Measurements from ENCODE around the gene ABCB8. TPM values are rescaled to one million over a fixed set of nuclear protein-coding genes. Genes with fewer than 3 reads are reported as not detected.

The ABCB8 gene
- total RNA-seq, 4 donors from 2014 or later = 25.5 to 39.4 (median 31.6) TPM

- DNase-seq (ENCODE audit: low spot score) = no peak
- ATAC-seq (ENCODE audit: low FRiP score) = no peak
- TF ChIP-seq, protein P1, sequence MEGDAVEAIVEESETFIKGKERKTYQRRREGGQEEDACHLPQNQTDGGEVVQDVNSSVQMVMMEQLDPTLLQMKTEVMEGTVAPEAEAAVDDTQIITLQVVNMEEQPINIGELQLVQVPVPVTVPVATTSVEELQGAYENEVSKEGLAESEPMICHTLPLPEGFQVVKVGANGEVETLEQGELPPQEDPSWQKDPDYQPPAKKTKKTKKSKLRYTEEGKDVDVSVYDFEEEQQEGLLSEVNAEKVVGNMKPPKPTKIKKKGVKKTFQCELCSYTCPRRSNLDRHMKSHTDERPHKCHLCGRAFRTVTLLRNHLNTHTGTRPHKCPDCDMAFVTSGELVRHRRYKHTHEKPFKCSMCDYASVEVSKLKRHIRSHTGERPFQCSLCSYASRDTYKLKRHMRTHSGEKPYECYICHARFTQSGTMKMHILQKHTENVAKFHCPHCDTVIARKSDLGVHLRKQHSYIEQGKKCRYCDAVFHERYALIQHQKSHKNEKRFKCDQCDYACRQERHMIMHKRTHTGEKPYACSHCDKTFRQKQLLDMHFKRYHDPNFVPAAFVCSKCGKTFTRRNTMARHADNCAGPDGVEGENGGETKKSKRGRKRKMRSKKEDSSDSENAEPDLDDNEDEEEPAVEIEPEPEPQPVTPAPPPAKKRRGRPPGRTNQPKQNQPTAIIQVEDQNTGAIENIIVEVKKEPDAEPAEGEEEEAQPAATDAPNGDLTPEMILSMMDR (IDR thresholded peaks at IDR 0.05) = no peak
Observed at GRCh38 chr7:151059367-151060112, 31.3 kb downstream of the ABCB8 start, which contains the start of gene SLC4A2. Gene SLC4A2, plus strand, starts transcription at chr7:151059589. Its CDS starts 2,399 bp downstream, at chr7:151061988.

DNA sequence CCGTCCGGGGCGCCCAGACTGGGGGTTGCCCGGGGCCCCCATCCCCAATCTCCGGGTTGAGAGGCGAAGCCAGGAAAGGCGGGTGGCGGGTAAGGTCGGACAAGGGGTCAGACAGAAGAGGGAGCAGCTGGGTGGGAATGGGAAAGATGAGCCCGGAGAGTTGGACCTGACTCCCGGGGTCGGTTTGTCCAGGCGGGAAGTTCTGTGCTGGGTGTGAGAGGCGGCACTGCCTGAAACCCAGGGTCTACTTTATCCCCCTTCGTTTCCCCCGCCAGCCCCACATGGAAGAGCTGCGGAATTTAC is 31.8 kb downstream of the ABCB8 start:
- TF ChIP-seq, protein P1 (IDR thresholded peaks at IDR 0.05) = no peak

GRCh38 chr7:151060416-151061212 is 32.4 kb downstream of the ABCB8 start:
- TF ChIP-seq, protein P1 (IDR thresholded peaks at IDR 0.05) = no peak
- ATAC-seq (ENCODE audit: low FRiP score) (no peak), DNase-seq (ENCODE audit: low spot score) (no peak)

More for the DNA sequence above, 31.8 kb downstream of the ABCB8 start:
- DNase-seq (ENCODE audit: low spot score) (no peak), ATAC-seq (ENCODE audit: low FRiP score) (no peak)

DNA sequence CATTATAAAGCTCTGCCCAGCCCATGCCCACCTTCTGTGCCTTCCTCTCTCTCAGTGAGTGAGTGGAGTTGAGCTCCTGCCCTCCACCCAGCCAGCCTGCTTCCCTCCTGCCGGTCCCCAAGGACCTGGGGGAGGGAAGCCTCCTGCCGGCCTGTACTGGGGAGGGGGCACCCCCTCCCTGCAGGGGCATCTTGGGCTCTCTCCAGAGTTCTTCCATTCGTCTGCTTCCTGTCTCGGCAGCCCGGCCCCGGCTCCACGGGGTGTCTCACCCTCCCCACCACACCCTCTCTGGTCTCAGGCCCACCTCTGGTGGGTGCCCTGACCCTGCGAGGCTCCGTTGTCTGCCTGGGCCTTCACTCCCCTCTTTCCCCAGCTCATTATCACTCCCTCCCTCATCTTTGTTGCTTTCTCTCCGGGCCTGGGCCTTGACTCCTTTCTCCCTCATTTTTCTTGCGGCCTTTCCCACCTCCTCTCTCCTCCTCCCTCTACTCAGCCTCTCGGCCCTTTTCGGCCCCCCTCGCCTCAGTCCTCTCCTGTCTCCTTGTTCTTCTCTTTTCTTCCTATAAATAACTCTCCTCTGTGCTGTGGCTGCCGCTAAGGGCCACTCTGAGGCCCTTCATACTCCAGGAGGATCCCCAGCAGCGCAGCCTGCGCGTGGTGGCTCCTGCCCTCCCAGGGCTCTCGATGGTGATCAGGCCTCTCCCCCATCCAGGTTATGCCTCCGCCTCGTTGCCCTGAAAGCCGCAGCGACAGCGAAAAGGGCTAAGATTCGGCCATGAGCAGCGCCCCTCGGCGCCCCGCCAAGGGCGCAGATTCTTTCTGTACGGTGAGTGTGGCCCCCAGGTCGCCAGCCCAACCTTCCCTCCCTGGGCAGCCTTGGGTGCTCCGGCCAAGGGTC is 33.2 kb downstream of the ABCB8 start:
- DNase-seq (ENCODE audit: low spot score) (no peak), ATAC-seq (ENCODE audit: low FRiP score) (no peak)
- TF ChIP-seq, protein P1 (IDR thresholded peaks at IDR 0.05) = no peak

DNA sequence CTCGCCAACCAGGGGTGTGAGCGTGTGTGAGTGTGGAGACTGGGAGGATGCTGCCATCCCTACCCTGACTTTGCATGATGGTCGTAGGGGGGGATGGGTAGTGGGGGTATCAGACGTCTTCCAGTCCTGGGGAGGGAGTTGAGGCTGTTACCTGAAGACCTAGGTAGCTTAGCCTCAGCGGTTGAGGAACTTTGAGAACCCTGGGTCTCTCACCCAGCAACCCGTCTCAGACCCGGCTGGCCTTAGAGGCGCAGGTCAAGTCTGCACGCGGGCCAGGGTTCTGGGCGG is 33.8 kb downstream of the ABCB8 start:
- ATAC-seq (ENCODE audit: low FRiP score) (no peak), DNase-seq (ENCODE audit: low spot score) (no peak)
- TF ChIP-seq, protein P1 (IDR thresholded peaks at IDR 0.05) = no peak

DNA sequence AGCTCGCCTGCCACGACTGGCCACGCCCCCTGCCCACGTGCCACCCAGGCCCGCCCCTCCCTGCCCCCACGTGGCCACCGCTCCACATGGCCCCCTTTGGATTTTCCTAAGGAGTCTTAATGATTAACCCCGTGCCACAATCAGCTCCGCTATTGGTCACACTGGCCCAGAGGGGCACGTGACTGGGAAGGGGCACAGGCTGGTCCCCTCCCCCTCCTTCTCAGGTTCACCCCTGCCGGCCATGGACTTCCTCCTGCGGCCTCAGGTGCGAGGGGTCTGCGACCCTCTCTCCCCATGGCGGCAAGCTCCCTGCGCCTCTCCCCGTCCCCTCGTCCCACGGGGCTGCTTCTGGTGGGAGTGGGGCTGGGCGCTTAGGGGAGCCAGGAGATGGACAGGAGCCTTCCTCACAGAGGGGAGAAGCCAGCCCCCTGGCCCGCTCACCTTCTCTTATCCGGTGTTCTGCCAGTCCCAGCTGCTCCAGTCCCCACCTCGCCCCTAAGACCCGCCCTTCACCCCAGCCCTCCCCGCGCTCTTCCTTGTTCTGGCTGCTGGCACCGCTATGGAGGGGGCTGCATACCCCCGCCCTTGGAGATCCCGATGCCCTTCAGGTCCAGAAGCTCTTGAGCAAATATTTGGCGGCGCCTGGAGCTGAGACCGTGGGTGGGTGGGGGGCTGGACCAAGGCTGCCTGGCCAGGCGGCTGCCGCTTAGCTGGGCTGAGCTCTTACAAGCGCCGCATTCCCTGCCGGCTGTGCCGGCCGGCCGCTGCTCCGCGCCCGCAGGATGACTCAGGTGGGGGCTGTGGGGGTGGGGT is 34.4 kb downstream of the ABCB8 start:
- ATAC-seq (ENCODE audit: low FRiP score) (peak; percentile 57), DNase-seq (ENCODE audit: low spot score) (no peak)
- TF ChIP-seq, protein P1 (IDR thresholded peaks at IDR 0.05) = no peak
